Left lung (tissue), 10 donors: Measurements from ENCODE around the gene EFNA2. TPM values are rescaled to one million over a fixed set of nuclear protein-coding genes. Genes with fewer than 3 reads are reported as not detected.

Source experiments
- ATAC-seq: fragments of 200-7000 bp; cut with Tn5 transposase; one replicate; pipeline ENCODE4 v1.9.1; 2020; ENCODE audit warnings: moderate library complexity
- DNase-seq, 4 donors: peaks; one replicate each; pipeline ENCODE4 v3.0.0-alpha.2; 2013 to 2020
- H3K27ac ChIP-seq, 2 donors: fragments of 200-600 bp; sonication (generic) in 1 of 2; one replicate each; pipeline versions ENCODE4 v1.5.0 to v1.8.0; 2020 to 2021
- H3K27me3 ChIP-seq, 2 donors: fragments of 200-600 bp; sonication (generic) in 1 of 2; one replicate each; pipeline versions ENCODE4 v1.5.0 to v1.8.0; 2020 to 2021
- H3K36me3 ChIP-seq, 2 donors: fragments of 200-600 bp; sonication (generic) in 1 of 2; one replicate each; pipeline versions ENCODE4 v1.5.0 to v1.8.0; 2020 to 2021
- H3K4me1 ChIP-seq, 2 donors: fragments of 200-600 bp; one replicate each; pipeline ENCODE4 v1.8.0; 2021
- H3K4me3 ChIP-seq, 2 donors: fragments of 200-600 bp; sonication (generic) in 1 of 2; one replicate each; pipeline versions ENCODE4 v1.5.0 to v1.8.0; 2020 to 2021; ENCODE audit warnings: mild to moderate bottlenecking in 1 of 2
- H3K9me3 ChIP-seq, 2 donors: fragments of 200-600 bp; sonication (generic) in 1 of 2; one replicate each; pipeline versions ENCODE4 v1.5.0 to v1.8.0; 2020 to 2021
- CTCF ChIP-seq, 2 donors: fragments of 200-600 bp; sonication (generic) in 1 of 2; IDR thresholded peaks; one replicate each; pipeline versions ENCODE4 v1.5.0 to v1.8.0; 2021; ENCODE audit warnings: antibody characterized with exemption in 2 of 2
- intact Hi-C, 2 donors: fragments of 100-400 bp; cut with DNase I; formaldehyde crosslinking; loops; one replicate each; pipeline versions ENCODE4 v1.11.2 to v1.14.2; 2022
- polyA plus RNA-seq, 6 donors: library from polyadenylated mRNA; unstranded; fragments of 120-200 nt; gene quantifications; one replicate each; pipeline ENCODE4 v1.2.1, GENCODE V29; 2013; ENCODE audit not compliant: insufficient read length in 6 of 6
- total RNA-seq, 2 donors: library from RNA; stranded (reverse); fragmentation: NEBNext Ultra II Directional; extraction: Animal tissue kit (Norgen Biotek cat#: 25700); gene quantifications; one replicate each; pipeline ENCODE4 v1.2.1, GENCODE V29; 2021
- donor health status: DM: no; HTN: yes; CAD: no.
- donor health status: DM: no; HTN: no; CAD: no.

EFNA2 gene
- total and polyA plus RNA-seq, 8 donors = 0.48 to 2.0 (median 0.79) TPM; not detected in 1

GRCh38 chr19:1270854-1271527 lies 14.7 kb upstream of the EFNA2 start:
- Histone ChIP-seq H3K36me3 (peaks cover 4 to 47% of the 10 kb centered on the region in 2 donors), H3K27me3 (no peaks in the 10 kb centered on the region), H3K9me3 (no peaks in the 10 kb centered on the region), H3K4me1 (peaks cover 62 to 86% of the 10 kb centered on the region in 2 donors), H3K4me3 (peak overlapping the region in 1 of 2 donors; percentile 84), H3K27ac (peak overlapping the region; percentile 99)
- no peak for TF ChIP-seq CTCF (IDR thresholded peaks at IDR 0.05)
- DNase-seq = no peak
- no peak for ATAC-seq
- intact Hi-C loops = no loop called here

- no peak for DNase-seq
- Histone ChIP-seq H3K4me3 (peak overlapping the region in 1 of 2 donors; percentile 84), H3K9me3 (no peaks in the 10 kb centered on the region), H3K27me3 (no peaks in the 10 kb centered on the region), H3K4me1 (peaks cover 56 to 86% of the 10 kb centered on the region in 2 donors), H3K36me3 (peaks cover 4 to 47% of the 10 kb centered on the region in 2 donors), H3K27ac (peak overlapping the region in 1 of 2 donors; percentile 99)
- no peak for TF ChIP-seq CTCF (IDR thresholded peaks at IDR 0.05)
- intact Hi-C loops = no loop called here
- no peak for ATAC-seq
These were observed 13.9 kb upstream of the EFNA2 start for GRCh38 chr19:1271528-1272422.

GRCh38 chr19:1272423-1273262 lies 13.0 kb upstream of the EFNA2 start:
- intact Hi-C loops = no loop called here
- ATAC-seq = no peak

GRCh38 chr19:1273263-1274041 lies 12.2 kb upstream of the EFNA2 start:
- H3K9me3 ChIP-seq = no peaks in the 10 kb centered on the region
- peaks cover 4 to 63% of the 10 kb centered on the region in 2 donors for H3K36me3 ChIP-seq
- peak overlapping the region in 1 of 2 donors; percentile 99 for H3K27ac ChIP-seq
- H3K27me3 ChIP-seq = no peaks in the 10 kb centered on the region
- no peak for ATAC-seq
- no peak for TF ChIP-seq CTCF (IDR thresholded peaks at IDR 0.05)
- intact Hi-C loops = no loop called here
- no peak overlapping the region for H3K4me3 ChIP-seq
- H3K4me1 ChIP-seq = peaks cover 47 to 74% of the 10 kb centered on the region in 2 donors
- DNase-seq = no peak

More at GRCh38 chr19:1272423-1273262, 13.0 kb upstream of the EFNA2 start:
- peaks cover 49 to 82% of the 10 kb centered on the region in 2 donors for H3K4me1 ChIP-seq
- DNase-seq = no peak
- no peaks in the 10 kb centered on the region for H3K27me3 ChIP-seq
- no peaks in the 10 kb centered on the region for H3K9me3 ChIP-seq
- H3K36me3 ChIP-seq = peaks cover 4 to 55% of the 10 kb centered on the region in 2 donors
- peak overlapping the region in 1 of 2 donors; percentile 99 for H3K27ac ChIP-seq
- peak overlapping the region in 1 of 2 donors; percentile 84 for H3K4me3 ChIP-seq
- no peak for TF ChIP-seq CTCF (IDR thresholded peaks at IDR 0.05)
